Measurements from ENCODE around the gene CDRT15. TPM values are rescaled to one million over a fixed set of nuclear protein-coding genes. Genes with fewer than 3 reads are reported as not detected.

The CDRT15 gene
- total RNA-seq, 1 experiment from 2014 or later: not detected

GRCh38 chr17:14225254-14225980, 11.2 kb downstream of the CDRT15 start:
- Mint-ChIP-seq H3K27ac (no peak overlapping the region), H3K27me3 (ENCODE audit: low read depth) (no peaks in the 10 kb centered on the region), H3K9me3 (peaks cover 16% of the 10 kb centered on the region; the same call in 1 of the 2 replicates), H3K36me3 (peaks cover 4% of the 10 kb centered on the region), H3K4me3 (no peak overlapping the region), H3K4me1 (peaks cover 3% of the 10 kb centered on the region; the same call in 1 of the 2 replicates)
- no peak for DNase-seq (ENCODE audit: low spot score)
- TF ChIP-seq PRRX2 (CRISPR knock-in tag; IDR thresholded peaks at IDR 0.05): no peak
- TF ChIP-seq NR2C2 (CRISPR knock-in tag; IDR thresholded peaks at IDR 0.05): no peak
- TF ChIP-seq ELF4 (CRISPR knock-in tag; IDR thresholded peaks at IDR 0.05; ENCODE audit: low read depth): no peak
- TF ChIP-seq RORB (CRISPR knock-in tag; IDR thresholded peaks at IDR 0.05): no peak
- TF ChIP-seq GABPB1 (CRISPR knock-in tag; IDR thresholded peaks at IDR 0.05): no peak
- TF ChIP-seq HMGA2 (CRISPR knock-in tag; IDR thresholded peaks at IDR 0.05): no peak
- no peak for TF ChIP-seq SP1 (CRISPR knock-in tag; conservative IDR thresholded peaks at IDR 0.05)
- no peak for ATAC-seq
- POLR2A ChIA-PET: no interaction called here
- CTCF ChIA-PET: no interaction called here

- peaks cover 3% of the 10 kb centered on the region; the same call in 1 of the 2 replicates for H3K4me1 Mint-ChIP-seq
- no peak for DNase-seq (ENCODE audit: low spot score)
- H3K4me3 Mint-ChIP-seq: no peak overlapping the region
- H3K27ac Mint-ChIP-seq: no peak overlapping the region
- TF ChIP-seq ZNF138 (CRISPR knock-in tag; conservative IDR thresholded peaks at IDR 0.05): no peak
- TF ChIP-seq ZNF671 (CRISPR knock-in tag; IDR thresholded peaks at IDR 0.05): no peak
- no peak for TF ChIP-seq TEAD1 (CRISPR knock-in tag; IDR thresholded peaks at IDR 0.05)
- TF ChIP-seq ESRRA (CRISPR knock-in tag; IDR thresholded peaks at IDR 0.05; ENCODE audit: borderline replicate concordance): no peak
- no peak for TF ChIP-seq NR3C1 (CRISPR knock-in tag; conservative IDR thresholded peaks at IDR 0.05; ENCODE audit: low read depth)
- H3K27me3 Mint-ChIP-seq (ENCODE audit: low read depth): no peaks in the 10 kb centered on the region
- ChIA-PET CTCF (no interaction called here), POLR2A (interaction anchor here (0.6 kb wide), 1 partner anchor 24 kb away, joined by 3 read pairs; no protein-coding TSS in a partner anchor)
- peaks cover 16% of the 10 kb centered on the region; the same call in 1 of the 2 replicates for H3K9me3 Mint-ChIP-seq
- H3K36me3 Mint-ChIP-seq: no peaks in the 10 kb centered on the region
- no peak for ATAC-seq
Observed at GRCh38 chr17:14222611-14223010, 14.1 kb downstream of the CDRT15 start.

GRCh38 chr17:14214271-14214670, 22.4 kb downstream of the CDRT15 start:
- Mint-ChIP-seq H3K4me1 (no peaks in the 10 kb centered on the region), H3K27ac (no peak overlapping the region), H3K4me3 (no peak overlapping the region), H3K36me3 (peaks cover 37% of the 10 kb centered on the region), H3K27me3 (ENCODE audit: low read depth) (no peaks in the 10 kb centered on the region), H3K9me3 (peaks cover 23% of the 10 kb centered on the region)
- POLR2A ChIA-PET: no interaction called here
- CTCF ChIA-PET: no interaction called here
- DNase-seq (ENCODE audit: low spot score): no peak
- no peak for TF ChIP-seq MXD4 (CRISPR knock-in tag; IDR thresholded peaks at IDR 0.05; ENCODE audit: borderline replicate concordance)
- TF ChIP-seq NR1H2 (CRISPR knock-in tag; IDR thresholded peaks at IDR 0.05): no peak
- TF ChIP-seq HMGXB4 (CRISPR knock-in tag; IDR thresholded peaks at IDR 0.05): no peak
- TF ChIP-seq, protein P1, sequence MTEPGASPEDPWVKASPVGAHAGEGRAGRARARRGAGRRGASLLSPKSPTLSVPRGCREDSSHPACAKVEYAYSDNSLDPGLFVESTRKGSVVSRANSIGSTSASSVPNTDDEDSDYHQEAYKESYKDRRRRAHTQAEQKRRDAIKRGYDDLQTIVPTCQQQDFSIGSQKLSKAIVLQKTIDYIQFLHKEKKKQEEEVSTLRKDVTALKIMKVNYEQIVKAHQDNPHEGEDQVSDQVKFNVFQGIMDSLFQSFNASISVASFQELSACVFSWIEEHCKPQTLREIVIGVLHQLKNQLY (CRISPR knock-in tag; IDR thresholded peaks at IDR 0.05): no peak
- ATAC-seq: no peak

GRCh38 chr17:14212401-14212800, 24.3 kb downstream of the CDRT15 start:
- Mint-ChIP-seq H3K27ac (no peak overlapping the region), H3K9me3 (peaks cover 23% of the 10 kb centered on the region), H3K36me3 (peaks cover 40% of the 10 kb centered on the region), H3K4me1 (no peaks in the 10 kb centered on the region), H3K27me3 (ENCODE audit: low read depth) (no peaks in the 10 kb centered on the region), H3K4me3 (no peak overlapping the region)
- DNase-seq (ENCODE audit: low spot score): no peak
- ChIA-PET POLR2A (no interaction called here), CTCF (interaction anchor here (0.7 to 1.3 kb wide), 5 partner anchors 12 to 314 kb away, joined by 3 to 6 read pairs (median 3); no protein-coding TSS in a partner anchor)
- ATAC-seq: no peak; the same call in 1 of the 2 replicates
- no peak for TF ChIP-seq ZNF423 (CRISPR knock-in tag; IDR thresholded peaks at IDR 0.05)
- TF ChIP-seq, protein P2, sequence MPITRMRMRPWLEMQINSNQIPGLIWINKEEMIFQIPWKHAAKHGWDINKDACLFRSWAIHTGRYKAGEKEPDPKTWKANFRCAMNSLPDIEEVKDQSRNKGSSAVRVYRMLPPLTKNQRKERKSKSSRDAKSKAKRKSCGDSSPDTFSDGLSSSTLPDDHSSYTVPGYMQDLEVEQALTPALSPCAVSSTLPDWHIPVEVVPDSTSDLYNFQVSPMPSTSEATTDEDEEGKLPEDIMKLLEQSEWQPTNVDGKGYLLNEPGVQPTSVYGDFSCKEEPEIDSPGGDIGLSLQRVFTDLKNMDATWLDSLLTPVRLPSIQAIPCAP (CRISPR knock-in tag; IDR thresholded peaks at IDR 0.05): no peak
- TF ChIP-seq RORB (CRISPR knock-in tag; IDR thresholded peaks at IDR 0.05): no peak
- TF ChIP-seq, protein P3, sequence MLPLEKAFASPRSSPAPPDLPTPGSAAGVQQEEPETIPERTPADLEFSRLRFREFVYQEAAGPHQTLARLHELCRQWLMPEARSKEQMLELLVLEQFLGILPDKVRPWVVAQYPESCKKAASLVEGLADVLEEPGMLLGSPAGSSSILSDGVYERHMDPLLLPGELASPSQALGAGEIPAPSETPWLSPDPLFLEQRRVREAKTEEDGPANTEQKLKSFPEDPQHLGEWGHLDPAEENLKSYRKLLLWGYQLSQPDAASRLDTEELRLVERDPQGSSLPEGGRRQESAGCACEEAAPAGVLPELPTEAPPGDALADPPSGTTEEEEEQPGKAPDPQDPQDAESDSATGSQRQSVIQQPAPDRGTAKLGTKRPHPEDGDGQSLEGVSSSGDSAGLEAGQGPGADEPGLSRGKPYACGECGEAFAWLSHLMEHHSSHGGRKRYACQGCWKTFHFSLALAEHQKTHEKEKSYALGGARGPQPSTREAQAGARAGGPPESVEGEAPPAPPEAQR (CRISPR knock-in tag; IDR thresholded peaks at IDR 0.05): no peak
- no peak for TF ChIP-seq PRDM15 (CRISPR knock-in tag; IDR thresholded peaks at IDR 0.05)
- TF ChIP-seq, protein P4, sequence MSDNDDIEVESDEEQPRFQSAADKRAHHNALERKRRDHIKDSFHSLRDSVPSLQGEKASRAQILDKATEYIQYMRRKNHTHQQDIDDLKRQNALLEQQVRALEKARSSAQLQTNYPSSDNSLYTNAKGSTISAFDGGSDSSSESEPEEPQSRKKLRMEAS (CRISPR knock-in tag; IDR thresholded peaks at IDR 0.05): no peak

All from WTC11 (cell line).